ENCODE data around the gene SLC12A9.

DNA sequence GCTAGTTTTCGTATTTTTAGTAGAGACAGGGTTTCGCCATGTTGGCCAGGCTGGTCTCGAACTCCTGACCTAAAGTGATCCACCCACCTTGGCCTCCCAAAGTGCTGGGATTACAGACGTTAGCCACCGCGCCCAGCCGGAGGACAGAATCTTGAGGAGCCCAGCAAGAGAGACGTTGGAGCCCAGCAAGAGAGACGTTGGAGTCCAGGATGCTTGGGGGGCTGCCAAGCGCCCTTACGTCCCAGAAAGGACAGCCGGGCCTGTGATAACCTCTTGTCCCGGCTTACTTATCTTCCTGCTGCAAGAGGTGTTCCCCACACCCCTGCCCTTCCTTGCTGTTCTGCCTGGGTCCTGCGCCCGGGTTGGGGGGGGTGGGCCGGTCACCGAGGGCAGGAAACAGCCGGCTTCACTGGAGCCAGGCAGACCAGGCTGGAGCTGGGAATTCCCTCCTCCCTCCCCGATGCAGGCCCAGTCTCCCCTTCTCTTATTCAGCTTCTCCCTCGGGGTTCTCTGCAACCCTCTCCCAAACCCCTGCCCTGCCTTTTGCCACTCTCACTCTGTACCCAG, 23.3 kb upstream of the SLC12A9 start:
- TF ChIP-seq, protein P1, sequence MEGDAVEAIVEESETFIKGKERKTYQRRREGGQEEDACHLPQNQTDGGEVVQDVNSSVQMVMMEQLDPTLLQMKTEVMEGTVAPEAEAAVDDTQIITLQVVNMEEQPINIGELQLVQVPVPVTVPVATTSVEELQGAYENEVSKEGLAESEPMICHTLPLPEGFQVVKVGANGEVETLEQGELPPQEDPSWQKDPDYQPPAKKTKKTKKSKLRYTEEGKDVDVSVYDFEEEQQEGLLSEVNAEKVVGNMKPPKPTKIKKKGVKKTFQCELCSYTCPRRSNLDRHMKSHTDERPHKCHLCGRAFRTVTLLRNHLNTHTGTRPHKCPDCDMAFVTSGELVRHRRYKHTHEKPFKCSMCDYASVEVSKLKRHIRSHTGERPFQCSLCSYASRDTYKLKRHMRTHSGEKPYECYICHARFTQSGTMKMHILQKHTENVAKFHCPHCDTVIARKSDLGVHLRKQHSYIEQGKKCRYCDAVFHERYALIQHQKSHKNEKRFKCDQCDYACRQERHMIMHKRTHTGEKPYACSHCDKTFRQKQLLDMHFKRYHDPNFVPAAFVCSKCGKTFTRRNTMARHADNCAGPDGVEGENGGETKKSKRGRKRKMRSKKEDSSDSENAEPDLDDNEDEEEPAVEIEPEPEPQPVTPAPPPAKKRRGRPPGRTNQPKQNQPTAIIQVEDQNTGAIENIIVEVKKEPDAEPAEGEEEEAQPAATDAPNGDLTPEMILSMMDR (IDR thresholded peaks at IDR 0.05; ENCODE audit: poor library complexity): no peak
- no peak for TF ChIP-seq EZH2phosphoT487 (IDR thresholded peaks at IDR 0.05; ENCODE audit: low read depth, severe bottlenecking, unreplicated experiment)
- no peak for TF ChIP-seq EZH2 (IDR thresholded peaks at IDR 0.05; ENCODE audit: borderline replicate concordance)
